ENCODE measurements around the gene SOX5.
"Not testable (repeated sequence)": the region's sequence is repeated elsewhere in the genome, so short reads cannot be mapped to it uniquely, and the experiment has no call there.

SOX5 gene

GRCh38 chr12:23911574-23911973, 37.9 kb downstream of the SOX5 start:
- H3K4me3 ChIP-seq (ENCODE audit: low read depth, low read length) = no peak overlapping the region

GRCh38 chr12:23909551-23909950, 39.9 kb downstream of the SOX5 start:
- H3K4me3 ChIP-seq (ENCODE audit: low read depth, low read length) = no peak overlapping the region

GRCh38 chr12:23906329-23906728, 43.1 kb downstream of the SOX5 start:
- H3K4me3 ChIP-seq (ENCODE audit: low read depth, low read length) = no peak overlapping the region

- H3K4me3 ChIP-seq (ENCODE audit: low read depth, low read length) = no peak overlapping the region
These were observed 50.0 kb downstream of the SOX5 start for GRCh38 chr12:23899434-23899833.

GRCh38 chr12:23898121-23898520, 51.3 kb downstream of the SOX5 start:
- no peak overlapping the region for H3K4me3 ChIP-seq (ENCODE audit: low read depth, low read length)

- H3K4me3 ChIP-seq (ENCODE audit: low read depth, low read length) = no peak overlapping the region
These were observed 53.7 kb downstream of the SOX5 start for GRCh38 chr12:23895792-23896218.

GRCh38 chr12:23893611-23894010, 55.9 kb downstream of the SOX5 start:
- H3K4me3 ChIP-seq (ENCODE audit: low read depth, low read length) = no peak overlapping the region

GRCh38 chr12:23891115-23891514, 58.4 kb downstream of the SOX5 start:
- no peak overlapping the region for H3K4me3 ChIP-seq (ENCODE audit: low read depth, low read length)

GRCh38 chr12:23889069-23889440, 60.4 kb downstream of the SOX5 start:
- H3K4me3 ChIP-seq (ENCODE audit: low read depth, low read length) = no peak overlapping the region

- no peak overlapping the region for H3K4me3 ChIP-seq (ENCODE audit: low read depth, low read length)
These were observed 60.9 kb downstream of the SOX5 start for GRCh38 chr12:23888396-23889068.

GRCh38 chr12:23887055-23887835, 62.2 kb downstream of the SOX5 start:
- H3K4me3 ChIP-seq (ENCODE audit: low read depth, low read length) = no peak overlapping the region

- H3K4me3 ChIP-seq (ENCODE audit: low read depth, low read length) = no peak overlapping the region
These were observed 64.1 kb downstream of the SOX5 start for GRCh38 chr12:23885394-23885793.

- H3K4me3 ChIP-seq (ENCODE audit: low read depth, low read length) = no peak overlapping the region
These were observed 64.6 kb downstream of the SOX5 start for GRCh38 chr12:23884909-23885308.

GRCh38 chr12:23880988-23881387, 68.5 kb downstream of the SOX5 start:
- H3K4me3 ChIP-seq (ENCODE audit: low read depth, low read length) = no peak overlapping the region

- H3K4me3 ChIP-seq (ENCODE audit: low read depth, low read length) = not testable (repeated sequence)
These were observed 72.9 kb downstream of the SOX5 start for GRCh38 chr12:23876618-23877017.

- H3K4me3 ChIP-seq (ENCODE audit: low read depth, low read length) = no peak overlapping the region
These were observed 81.7 kb downstream of the SOX5 start for GRCh38 chr12:23867794-23868193.

GRCh38 chr12:23862701-23863100, 86.8 kb downstream of the SOX5 start:
- no peak overlapping the region for H3K4me3 ChIP-seq (ENCODE audit: low read depth, low read length)

- H3K4me3 ChIP-seq (ENCODE audit: low read depth, low read length) = no peak overlapping the region
These were observed 89.5 kb downstream of the SOX5 start for GRCh38 chr12:23860019-23860418.

- no peak overlapping the region for H3K4me3 ChIP-seq (ENCODE audit: low read depth, low read length)
These were observed 92.3 kb downstream of the SOX5 start for GRCh38 chr12:23857178-23857577.

GRCh38 chr12:23855813-23856212, 93.7 kb downstream of the SOX5 start:
- no peak overlapping the region for H3K4me3 ChIP-seq (ENCODE audit: low read depth, low read length)

- H3K4me3 ChIP-seq (ENCODE audit: low read depth, low read length) = no peak overlapping the region
These were observed 94.9 kb downstream of the SOX5 start for GRCh38 chr12:23854598-23854997.

- no peak overlapping the region for H3K4me3 ChIP-seq (ENCODE audit: low read depth, low read length)
These were observed 95.8 kb downstream of the SOX5 start for GRCh38 chr12:23853640-23854039.

GRCh38 chr12:23851602-23852001, 97.9 kb downstream of the SOX5 start:
- no peak overlapping the region for H3K4me3 ChIP-seq (ENCODE audit: low read depth, low read length)
